B cell (primary cell): ENCODE measurements around the gene PPTC7. TPM values are rescaled to one million over a fixed set of nuclear protein-coding genes. Genes with fewer than 3 reads are reported as not detected.
A peak's percentile ranks its signal among the peaks of the same experiment; 100 is the strongest.

Experiments
- ATAC-seq: fragments of 200-7000 bp; cut with Tn5 transposase; one replicate; pipeline ENCODE4 v1.10.0; 2021; ENCODE audit warnings: low read depth, mild to moderate bottlenecking, moderate number of reproducible peaks, moderate library complexity
- CTCF ChIA-PET: fragments of 350-600 bp; sonication (Branson Sonifier 250); formaldehyde crosslinking; loops from one replicate; lab custom pipeline; 2021; ENCODE audit warnings: antibody characterized with exemption, inconsistent platforms; lab: Charles Lee
- POLR2A ChIA-PET: fragments of 350-600 bp; sonication (Branson Sonifier 250); formaldehyde crosslinking; loops from one replicate; lab custom pipeline; 2021; ENCODE audit warnings: antibody characterized with exemption; lab: Charles Lee
- DNase-seq: peaks from one replicate; pipeline ENCODE4 v3.0.0; 2013
- H2AFZ ChIP-seq: 2 replicates; pipeline ENCODE4 v1.6.1; 2012; ENCODE audit warnings: mild to moderate bottlenecking, low read depth, low read length; ENCODE audit not compliant: insufficient read depth, poor library complexity, severe bottlenecking
- H3K27ac ChIP-seq, 2 donors: 1 replicate in 1 of 2; 2 replicates in 1 of 2; pipeline ENCODE4 v1.5.1; 2012 to 2013; ENCODE audit warnings: low read length in 2 of 2, mild to moderate bottlenecking in 2 of 2, moderate library complexity in 1 of 2
- H3K27me3 ChIP-seq, 4 experiments: fragments of 200-600 bp in 1 of 4; sonication (generic) in 1 of 4; replicated peaks in 1 of 4; 1 replicate in 2 of 4; 2 replicates in 2 of 4; pipeline versions ENCODE4 v1.6.1 to v1.7.0; 2013 to 2016; ENCODE audit warnings: low read length in 3 of 4, mild to moderate bottlenecking in 2 of 4, mixed read lengths in 1 of 4, moderate library complexity in 1 of 4; ENCODE audit not compliant: insufficient read depth in 4 of 4, control insufficient read depth in 3 of 4; ENCODE audit errors: control extremely low read depth in 1 of 4
- H3K36me3 ChIP-seq, 2 experiments: replicated peaks in 1 of 2; 1 replicate in 1 of 2; 2 replicates in 1 of 2; pipeline versions ENCODE4 v1.6.1 to v1.7.1; 2013; ENCODE audit warnings: low read length in 1 of 2; ENCODE audit not compliant: insufficient read depth in 2 of 2, control insufficient read depth in 1 of 2; ENCODE audit errors: control extremely low read depth in 1 of 2, extremely low read depth in 1 of 2
- H3K4me1 ChIP-seq, 2 donors: fragments of 200-600 bp in 1 of 2; sonication (generic) in 1 of 2; 1 replicate in 1 of 2; 2 replicates in 1 of 2; pipeline versions ENCODE4 v1.5.1 to v1.6.1; 2013 to 2017; ENCODE audit warnings: low read length in 2 of 2; ENCODE audit not compliant: control insufficient read depth in 2 of 2, insufficient read depth in 2 of 2
- H3K4me2 ChIP-seq: replicated peaks from 2 replicates; pipeline ENCODE3; 2012; ENCODE audit warnings: mild to moderate bottlenecking, low read depth, low read length; ENCODE audit not compliant: poor library complexity, severe bottlenecking
- H3K4me3 ChIP-seq, 5 experiments: fragments of 200-600 bp in 1 of 5; sonication (generic) in 1 of 5; 1 replicate in 3 of 5; 2 replicates in 2 of 5; pipeline versions ENCODE4 v1.5.1 to v1.7.0; 2011 to 2016; ENCODE audit warnings: low read length in 4 of 5, mild to moderate bottlenecking in 4 of 5, low read depth in 2 of 5, control low read depth in 1 of 5, moderate library complexity in 1 of 5; ENCODE audit not compliant: insufficient read depth in 1 of 5; ENCODE audit errors: control extremely low read depth in 1 of 5, extremely low read depth in 1 of 5
- H3K79me2 ChIP-seq: fragments of 200-600 bp; sonication (generic); one replicate; pipeline ENCODE4 v1.6.0; 2016; ENCODE audit warnings: low read length; ENCODE audit not compliant: control insufficient read depth, insufficient read depth
- H3K9ac ChIP-seq: fragments of 200-600 bp; sonication (generic); 2 replicates; pipeline ENCODE4 v1.6.1; 2017; ENCODE audit warnings: mild to moderate bottlenecking, low read length, moderate library complexity
- H3K9me3 ChIP-seq, 3 donors: one replicate each; pipeline versions ENCODE4 v1.6.1 to v1.7.1; 2013; ENCODE audit warnings: low read length in 2 of 3; ENCODE audit not compliant: control insufficient read depth in 2 of 3, insufficient read depth in 1 of 3; ENCODE audit errors: control extremely low read depth in 1 of 3
- H4K20me1 ChIP-seq: 2 replicates; pipeline ENCODE4 v1.6.0; 2012; ENCODE audit warnings: mild to moderate bottlenecking, low read length; ENCODE audit not compliant: insufficient read depth, control insufficient read depth, poor library complexity, severe bottlenecking
- H3K27ac Mint-ChIP-seq: one replicate; pipeline ENCODE4 v1.8.0; 2021; ENCODE audit warnings: mixed read lengths
- H3K27me3 Mint-ChIP-seq: one replicate; pipeline ENCODE4 v1.8.0; 2021; ENCODE audit warnings: mixed read lengths
- H3K4me1 Mint-ChIP-seq: one replicate; pipeline ENCODE4 v1.8.0; 2021; ENCODE audit warnings: mixed read lengths
- H3K4me3 Mint-ChIP-seq: one replicate; pipeline ENCODE4 v1.8.0; 2021; ENCODE audit warnings: mixed read lengths
- H3K9me3 Mint-ChIP-seq: one replicate; pipeline ENCODE4 v1.8.0; 2022; ENCODE audit warnings: mixed read lengths; ENCODE audit not compliant: insufficient read depth
- EZH2 ChIP-seq: IDR thresholded peaks from 2 replicates; pipeline ENCODE4 v1.6.1; 2012; ENCODE audit warnings: borderline replicate concordance, low read depth, mild to moderate bottlenecking, moderate library complexity, low read length; ENCODE audit not compliant: insufficient read depth, poor library complexity, severe bottlenecking
- WGBS: methylation state at CpG from one replicate; pipeline ENCODE4 v1.1.5; 2013; ENCODE audit warnings: missing lambda C conversion rate; ENCODE audit not compliant: insufficient coverage; 5-methylcytosine and 5-hydroxymethylcytosine counted together
- intact Hi-C: fragments of 100-400 bp; cut with micrococcal nuclease; formaldehyde crosslinking; loops from one replicate; pipeline ENCODE4 v1.10.0; 2022
- polyA plus RNA-seq: library from polyadenylated mRNA; depleted of rRNA; stranded (reverse); fragments of >200 nt; gene quantifications from 2 replicates; pipeline ENCODE4 v1.2.3, GENCODE V29; 2012
- total RNA-seq, 2 donors: library from RNA; stranded (reverse); fragments of 120-200 nt in 1 of 2; gene quantifications; 1 replicate in 1 of 2; 2 replicates in 1 of 2; pipeline versions ENCODE4 v1.2.3 to v1.2.4, GENCODE V29; 2013 to 2022
- TF ChIP-seq, protein P1 (sequence below): fragments of 200-600 bp; IDR thresholded peaks from one replicate; pipeline ENCODE4 v1.8.0; 2022; ENCODE audit warnings: antibody characterized with exemption, mild to moderate bottlenecking

PPTC7 gene
- total and polyA plus RNA-seq, 2 donors (not counting 1 experiment from before 2014, with no cell fraction given), result 20.7 to 44.9 TPM

DNA sequence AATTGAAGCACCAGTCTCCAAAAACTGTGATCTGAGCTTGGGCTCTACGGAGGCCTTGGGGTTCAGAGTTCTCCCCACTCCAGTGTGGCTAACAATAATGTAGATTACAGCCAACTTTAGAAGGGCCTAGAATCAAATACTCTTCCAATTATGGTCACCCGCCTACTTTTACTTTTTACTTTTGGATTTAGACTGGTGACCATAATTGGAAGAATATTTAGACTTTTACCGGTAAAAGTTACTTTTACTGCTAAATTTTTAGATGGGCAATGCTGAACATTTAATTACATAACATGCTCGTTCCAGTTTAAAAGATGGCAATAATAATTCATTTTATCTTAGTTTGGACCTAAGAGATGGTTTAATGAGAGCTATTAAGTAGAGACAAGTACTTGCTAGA lies 39.2 kb downstream of the PPTC7 start:
- Mint-ChIP-seq H3K27ac (peak overlapping the region; percentile 81), H3K4me1 (peaks cover 30% of the 10 kb centered on the region)
- intact Hi-C loops, result no loop called here

More for the DNA sequence above, 39.2 kb downstream of the PPTC7 start:
- ChIA-PET CTCF (interaction anchor here (0.7 to 9.3 kb wide), 9 partner anchors 11 to 283 kb away, joined by 3 to 71 read pairs (median 4); partner anchors contain the start of gene ARPC3), POLR2A (interaction anchor here (0.5 to 0.7 kb wide), 3 partner anchors 72 to 87 kb away, joined by 3 to 7 read pairs (median 3); partner anchors contain the start of gene FAM216A)
- H3K36me3 ChIP-seq, result peaks cover 12 to 56% of the 10 kb centered on the region in 2 experiments
- H3K79me2 ChIP-seq, result peaks cover 95% of the 10 kb centered on the region
- WGBS, result no CpG with 5 or more reads among the region's 4 CpGs
- H3K27me3 Mint-ChIP-seq, result no peaks in the 10 kb centered on the region
- no peaks in the 10 kb centered on the region for H3K9me3 Mint-ChIP-seq
- TF ChIP-seq, protein P1, sequence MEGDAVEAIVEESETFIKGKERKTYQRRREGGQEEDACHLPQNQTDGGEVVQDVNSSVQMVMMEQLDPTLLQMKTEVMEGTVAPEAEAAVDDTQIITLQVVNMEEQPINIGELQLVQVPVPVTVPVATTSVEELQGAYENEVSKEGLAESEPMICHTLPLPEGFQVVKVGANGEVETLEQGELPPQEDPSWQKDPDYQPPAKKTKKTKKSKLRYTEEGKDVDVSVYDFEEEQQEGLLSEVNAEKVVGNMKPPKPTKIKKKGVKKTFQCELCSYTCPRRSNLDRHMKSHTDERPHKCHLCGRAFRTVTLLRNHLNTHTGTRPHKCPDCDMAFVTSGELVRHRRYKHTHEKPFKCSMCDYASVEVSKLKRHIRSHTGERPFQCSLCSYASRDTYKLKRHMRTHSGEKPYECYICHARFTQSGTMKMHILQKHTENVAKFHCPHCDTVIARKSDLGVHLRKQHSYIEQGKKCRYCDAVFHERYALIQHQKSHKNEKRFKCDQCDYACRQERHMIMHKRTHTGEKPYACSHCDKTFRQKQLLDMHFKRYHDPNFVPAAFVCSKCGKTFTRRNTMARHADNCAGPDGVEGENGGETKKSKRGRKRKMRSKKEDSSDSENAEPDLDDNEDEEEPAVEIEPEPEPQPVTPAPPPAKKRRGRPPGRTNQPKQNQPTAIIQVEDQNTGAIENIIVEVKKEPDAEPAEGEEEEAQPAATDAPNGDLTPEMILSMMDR, result no peak
- no peak for TF ChIP-seq EZH2
- H3K27me3 ChIP-seq, result no peaks in the 10 kb centered on the region
- no peaks in the 10 kb centered on the region for H3K9me3 ChIP-seq
- no peak overlapping the region for H3K4me3 ChIP-seq
- peaks cover 0 to 13% of the 10 kb centered on the region in 2 donors for H3K4me1 ChIP-seq
- H3K9ac ChIP-seq, result no peak overlapping the region
- ATAC-seq (no peak), DNase-seq (no peak)
- H3K27ac ChIP-seq, result peak overlapping the region in 1 of 2 donors; percentile 55
- peaks cover 39% of the 10 kb centered on the region for H4K20me1 ChIP-seq
- no peak overlapping the region for H3K4me3 Mint-ChIP-seq
- H2AFZ ChIP-seq, result no peak overlapping the region
- no peak overlapping the region for H3K4me2 ChIP-seq
